K562 (cell line): ENCODE measurements around the gene PM20D1. TPM values are rescaled to one million over a fixed set of nuclear protein-coding genes. Genes with fewer than 3 reads are reported as not detected.

Experiments used
- CCNT2 ChIP-seq: IDR thresholded peaks from 2 replicates; pipeline ENCODE4 v1.6.1; 2011; ENCODE audit warnings: borderline replicate concordance, low read depth, mild to moderate bottlenecking, moderate library complexity, mixed read lengths, low read length; ENCODE audit not compliant: insufficient read length; ENCODE audit errors: extremely low read depth
- CEBPB ChIP-seq: fragments of 450-650 bp; IDR thresholded peaks from 2 replicates; pipeline ENCODE4 v1.6.1; 2016; ENCODE audit warnings: missing genetic modification characterization, missing compliant biosample characterization
- CHD1 ChIP-seq: fragments of 200-600 bp; sonication (generic); IDR thresholded peaks from one replicate; pipeline ENCODE4 v1.6.1; 2012; ENCODE audit warnings: mild to moderate bottlenecking, moderate library complexity, low read length, inconsistent platforms
- GATAD2B ChIP-seq: fragments of 450-650 bp; IDR thresholded peaks from 2 replicates; pipeline ENCODE4 v1.6.1; 2017; ENCODE audit warnings: mild to moderate bottlenecking, borderline replicate concordance
- HMG20B ChIP-seq: fragments of 250-450 bp; sonication (Bioruptor Pico); IDR thresholded peaks from 2 replicates; pipeline ENCODE4 v1.5.0; 2021; ENCODE audit warnings: mild to moderate bottlenecking
- ID3 ChIP-seq, 2 experiments: fragments of 250-450 bp in 1 of 2; fragments of 450-650 bp in 1 of 2; sonication (Bioruptor Pico) in 1 of 2; IDR thresholded peaks; 2 replicates each; pipeline versions ENCODE4 v1.6.1 to v1.8.0; 2016 to 2021; ENCODE audit warnings: mild to moderate bottlenecking in 2 of 2, moderate library complexity in 2 of 2, missing compliant biosample characterization in 1 of 2, missing genetic modification characterization in 1 of 2
- MTF1 ChIP-seq: fragments of 250-450 bp; sonication (Bioruptor Pico); IDR thresholded peaks from 2 replicates; pipeline ENCODE4 v1.9.0; 2021; ENCODE audit warnings: moderate library complexity, mild to moderate bottlenecking, inconsistent platforms, borderline replicate concordance
- MYC ChIP-seq, 2 experiments: fragments of 250-450 bp in 1 of 2; sonication (Bioruptor Pico) in 1 of 2; IDR thresholded peaks; 2 replicates each; pipeline versions ENCODE4 v1.5.1 to v1.6.1; 2012 to 2021; ENCODE audit warnings: low read depth in 2 of 2, borderline replicate concordance in 1 of 2, improper control_type of control experiment in 1 of 2, low read length in 1 of 2, mild to moderate bottlenecking in 1 of 2, moderate library complexity in 1 of 2
- NR3C1 ChIP-seq: sonication (generic); formaldehyde crosslinking; IDR thresholded peaks from 2 replicates; pipeline ENCODE4 v1.8.1; 2022; ENCODE audit warnings: missing genetic modification reagents
- PYGO2 ChIP-seq: fragments of 450-650 bp; IDR thresholded peaks from 2 replicates; pipeline ENCODE4 v1.6.1; 2016; ENCODE audit warnings: mild to moderate bottlenecking, missing genetic modification characterization, moderate library complexity, missing compliant biosample characterization
- RB1 ChIP-seq: fragments of 450-650 bp; IDR thresholded peaks from 2 replicates; pipeline ENCODE4 v1.6.1; 2017; ENCODE audit warnings: low read depth, mild to moderate bottlenecking
- SMARCE1 ChIP-seq: fragments of 450-650 bp; IDR thresholded peaks from 2 replicates; pipeline ENCODE4 v1.7.1; 2016; ENCODE audit warnings: mild to moderate bottlenecking
- SUPT5H ChIP-seq: fragments of 450-650 bp; IDR thresholded peaks from 2 replicates; pipeline ENCODE4 v1.6.1; 2016
- THRAP3 ChIP-seq: fragments of 450-650 bp; IDR thresholded peaks from 2 replicates; pipeline ENCODE4 v1.6.1; 2016; ENCODE audit warnings: mild to moderate bottlenecking, inconsistent platforms, borderline replicate concordance
- ZEB2 ChIP-seq: fragments of 450-650 bp; IDR thresholded peaks from 2 replicates; pipeline ENCODE4 v1.6.1; 2016
- ZKSCAN1 ChIP-seq: fragments of 150-350 bp; IDR thresholded peaks from 2 replicates; pipeline ENCODE4 v1.6.1; 2016; ENCODE audit warnings: low read depth, low read length
- ZNF140 ChIP-seq: fragments of 250-450 bp; sonication (Bioruptor Pico); IDR thresholded peaks from 2 replicates; pipeline ENCODE4 v1.8.0; 2021; ENCODE audit warnings: moderate library complexity, mild to moderate bottlenecking, inconsistent platforms
- ZNF408 ChIP-seq: fragments of 250-450 bp; sonication (Bioruptor Pico); IDR thresholded peaks from 2 replicates; pipeline ENCODE4 v1.4.0; 2020; ENCODE audit warnings: low read depth, mild to moderate bottlenecking, moderate library complexity
- ZSCAN32 ChIP-seq: fragments of 450-650 bp; formaldehyde crosslinking; IDR thresholded peaks from 2 replicates; pipeline ENCODE4 v1.4.0; 2020; ENCODE audit warnings: mild to moderate bottlenecking, moderate library complexity
- polyA plus RNA-seq, 8 experiments: library from polyadenylated mRNA; depleted of rRNA in 4 of 8; stranded (reverse) in 5 of 8; unstranded in 3 of 8; fragments of >200 nt; fragmentation: Nextera tagmentation in 2 of 8; fragmentation: Illumina TruSeq in 1 of 8; extraction: Ambion mirVana in 2 of 8; extraction: Trizol in 1 of 8; gene quantifications; 2 replicates each; pipeline versions ENCODE4 v1.2.1 to v1.2.3, GENCODE V29; 2011 to 2014; ENCODE audit warnings: inconsistent platforms in 1 of 8, missing spikeins in 1 of 8
- total RNA-seq, 7 experiments: library from RNA; depleted of rRNA in 6 of 7; stranded (reverse); fragments of >200 nt in 6 of 7; fragmentation: Illumina TruSeq in 2 of 7; extraction: Trizol in 2 of 7; gene quantifications; 2 replicates each; pipeline versions ENCODE4 v1.2.1 to v1.2.3, GENCODE V29; 2011 to 2021; ENCODE audit warnings: low replicate concordance in 1 of 7
- TF ChIP-seq, protein P1 (sequence below): fragments of 250-450 bp; sonication (Bioruptor Pico); IDR thresholded peaks from 2 replicates; pipeline ENCODE4 v1.4.0; 2020

The PM20D1 gene
- total and polyA plus RNA-seq, 9 of the 15 experiments (the other 6 are each of a cell fraction or from before 2014, with no cell fraction given) = not detected

DNA sequence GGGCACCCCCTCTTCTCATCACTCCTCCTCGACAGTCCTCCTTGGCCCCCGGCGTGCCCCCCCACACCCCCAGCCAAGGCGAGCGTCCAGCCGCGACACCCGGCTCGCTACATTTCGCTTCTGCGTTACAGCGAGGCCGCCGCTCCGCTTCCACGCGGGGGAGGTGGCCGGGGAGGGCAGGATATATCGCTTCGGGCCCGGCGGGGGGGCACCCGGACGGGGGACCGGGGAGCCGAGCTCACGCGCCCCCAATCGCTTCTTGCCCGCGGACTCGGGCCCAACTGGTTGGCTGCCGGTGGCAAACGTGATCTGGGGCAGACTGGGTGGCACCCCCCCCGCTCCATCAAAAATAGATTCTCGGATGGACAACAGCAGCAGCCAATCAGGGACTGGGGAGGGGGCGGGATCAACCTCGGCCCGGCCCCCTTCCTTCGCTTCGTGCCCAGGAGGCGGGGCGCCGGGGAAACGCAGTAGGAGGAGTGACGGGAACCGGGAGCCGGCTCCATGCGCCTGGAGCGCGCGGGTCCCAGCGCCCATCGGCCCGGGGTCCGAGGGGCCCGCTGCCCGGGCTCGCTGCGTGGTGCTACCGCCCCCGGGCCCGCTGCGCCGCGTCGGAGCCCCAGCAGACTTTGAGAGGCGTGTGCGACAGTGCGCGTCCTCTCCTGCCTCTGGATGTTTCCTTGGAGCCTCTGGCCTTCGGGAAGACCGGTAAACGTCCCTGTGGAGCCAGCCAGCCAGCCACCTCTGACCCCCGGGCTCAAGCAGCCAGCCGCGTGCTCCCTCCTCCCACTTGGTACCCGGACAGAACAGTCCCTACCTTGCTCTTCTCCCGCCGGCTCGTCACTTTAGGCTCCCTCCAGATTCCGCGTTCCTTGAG, 36.8 kb downstream of the PM20D1 start, which contains the start of gene SLC41A1 (continued):
- TF ChIP-seq SUPT5H = peak; percentile 57; the same call in 1 of the 2 replicates
- TF ChIP-seq ID3 (CRISPR knock-in tag; IDR thresholded peaks at IDR 0.05) = no peak
- TF ChIP-seq ID3 (tag; IDR thresholded peaks at IDR 0.05) = no peak
- no peak for TF ChIP-seq ZNF140 (CRISPR knock-in tag)
- TF ChIP-seq ZKSCAN1 = 0 out of 2 replicates have a peak, but pooled peaks have one; percentile 0
- TF ChIP-seq GATAD2B = peak; percentile 78; the same call in 1 of the 2 replicates
- TF ChIP-seq RB1 = peak; percentile 59
- TF ChIP-seq CEBPB (tag) = no peak
- no peak for TF ChIP-seq ZNF408
- TF ChIP-seq NR3C1 = no peak
- no peak for TF ChIP-seq THRAP3
- TF ChIP-seq ZEB2 = no peak
- TF ChIP-seq CCNT2 = peak; percentile 78
- no peak for TF ChIP-seq PYGO2 (tag)
- peak; percentile 29 for TF ChIP-seq MYC (IDR thresholded peaks at IDR 0.05; ENCODE audit: low read depth, low read length)
- peak; percentile 47; the same call in 1 of the 2 replicates for TF ChIP-seq MYC (CRISPR knock-in tag; IDR thresholded peaks at IDR 0.05; ENCODE audit: borderline replicate concordance, low read depth)
- no peak for TF ChIP-seq ZSCAN32 (CRISPR knock-in tag)
- no peak for TF ChIP-seq HMG20B
- TF ChIP-seq, protein P1, sequence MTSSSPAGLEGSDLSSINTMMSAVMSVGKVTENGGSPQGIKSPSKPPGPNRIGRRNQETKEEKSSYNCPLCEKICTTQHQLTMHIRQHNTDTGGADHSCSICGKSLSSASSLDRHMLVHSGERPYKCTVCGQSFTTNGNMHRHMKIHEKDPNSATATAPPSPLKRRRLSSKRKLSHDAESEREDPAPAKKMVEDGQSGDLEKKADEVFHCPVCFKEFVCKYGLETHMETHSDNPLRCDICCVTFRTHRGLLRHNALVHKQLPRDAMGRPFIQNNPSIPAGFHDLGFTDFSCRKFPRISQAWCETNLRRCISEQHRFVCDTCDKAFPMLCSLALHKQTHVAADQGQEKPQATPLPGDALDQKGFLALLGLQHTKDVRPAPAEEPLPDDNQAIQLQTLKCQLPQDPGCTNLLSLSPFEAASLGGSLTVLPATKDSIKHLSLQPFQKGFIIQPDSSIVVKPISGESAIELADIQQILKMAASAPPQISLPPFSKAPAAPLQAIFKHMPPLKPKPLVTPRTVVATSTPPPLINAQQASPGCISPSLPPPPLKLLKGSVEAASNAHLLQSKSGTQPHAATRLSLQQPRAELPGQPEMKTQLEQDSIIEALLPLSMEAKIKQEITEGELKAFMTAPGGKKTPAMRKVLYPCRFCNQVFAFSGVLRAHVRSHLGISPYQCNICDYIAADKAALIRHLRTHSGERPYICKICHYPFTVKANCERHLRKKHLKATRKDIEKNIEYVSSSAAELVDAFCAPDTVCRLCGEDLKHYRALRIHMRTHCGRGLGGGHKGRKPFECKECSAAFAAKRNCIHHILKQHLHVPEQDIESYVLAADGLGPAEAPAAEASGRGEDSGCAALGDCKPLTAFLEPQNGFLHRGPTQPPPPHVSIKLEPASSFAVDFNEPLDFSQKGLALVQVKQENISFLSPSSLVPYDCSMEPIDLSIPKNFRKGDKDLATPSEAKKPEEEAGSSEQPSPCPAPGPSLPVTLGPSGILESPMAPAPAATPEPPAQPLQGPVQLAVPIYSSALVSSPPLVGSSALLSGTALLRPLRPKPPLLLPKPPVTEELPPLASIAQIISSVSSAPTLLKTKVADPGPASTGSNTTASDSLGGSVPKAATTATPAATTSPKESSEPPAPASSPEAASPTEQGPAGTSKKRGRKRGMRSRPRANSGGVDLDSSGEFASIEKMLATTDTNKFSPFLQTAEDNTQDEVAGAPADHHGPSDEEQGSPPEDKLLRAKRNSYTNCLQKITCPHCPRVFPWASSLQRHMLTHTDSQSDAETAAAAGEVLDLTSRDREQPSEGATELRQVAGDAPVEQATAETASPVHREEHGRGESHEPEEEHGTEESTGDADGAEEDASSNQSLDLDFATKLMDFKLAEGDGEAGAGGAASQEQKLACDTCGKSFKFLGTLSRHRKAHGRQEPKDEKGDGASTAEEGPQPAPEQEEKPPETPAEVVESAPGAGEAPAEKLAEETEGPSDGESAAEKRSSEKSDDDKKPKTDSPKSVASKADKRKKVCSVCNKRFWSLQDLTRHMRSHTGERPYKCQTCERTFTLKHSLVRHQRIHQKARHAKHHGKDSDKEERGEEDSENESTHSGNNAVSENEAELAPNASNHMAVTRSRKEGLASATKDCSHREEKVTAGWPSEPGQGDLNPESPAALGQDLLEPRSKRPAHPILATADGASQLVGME (CRISPR knock-in tag) = 0 out of 2 replicates have a peak, but pooled peaks have one; percentile 54
- TF ChIP-seq MTF1 (CRISPR knock-in tag) = no peak
- TF ChIP-seq CHD1 = no peak
- TF ChIP-seq SMARCE1 = peak; percentile 13; the same call in 1 of the 2 replicates
